Neuronal stem cell (in vitro differentiated cells): ENCODE measurements around the gene KRTAP10-6.
"Not testable (repeated sequence)": the region's sequence is repeated elsewhere in the genome, so short reads cannot be mapped to it uniquely, and the experiment has no call there.

Source experiments
- DNase-seq: peaks from one replicate; pipeline ENCODE4 v3.0.0-alpha.2; 2013; ENCODE audit warnings: low spot score
- H2AFZ ChIP-seq: one replicate; pipeline ENCODE4 v1.6.1; 2013; ENCODE audit warnings: mild to moderate bottlenecking, low read length, inconsistent platforms
- H2AK5ac ChIP-seq: 2 replicates; pipeline ENCODE4 v1.6.1; 2013; ENCODE audit warnings: low read depth, mild to moderate bottlenecking, inconsistent platforms, low read length, moderate library complexity, mixed read lengths
- H2BK120ac ChIP-seq: 2 replicates; pipeline ENCODE4 v1.6.1; 2013; ENCODE audit warnings: low read depth, mild to moderate bottlenecking, inconsistent platforms, low read length, moderate library complexity, mixed read lengths
- H2BK12ac ChIP-seq: one replicate; pipeline ENCODE4 v1.6.1; 2013; ENCODE audit warnings: low read length, inconsistent platforms
- H2BK15ac ChIP-seq: 2 replicates; pipeline ENCODE4 v1.6.1; 2013; ENCODE audit warnings: mild to moderate bottlenecking, low read length, inconsistent platforms, mixed read lengths
- H2BK5ac ChIP-seq: one replicate; pipeline ENCODE4 v1.6.1; 2013; ENCODE audit warnings: inconsistent platforms, mild to moderate bottlenecking, low read length, moderate library complexity
- H3K14ac ChIP-seq: one replicate; pipeline ENCODE4 v1.6.1; 2013; ENCODE audit warnings: low read length, inconsistent platforms
- H3K18ac ChIP-seq: 2 replicates; pipeline ENCODE4 v1.6.1; 2013; ENCODE audit warnings: low read length, inconsistent platforms
- H3K23ac ChIP-seq: 2 replicates; pipeline ENCODE4 v1.6.1; 2013; ENCODE audit warnings: low read depth, mild to moderate bottlenecking, mixed read lengths, low read length, inconsistent platforms; ENCODE audit not compliant: poor library complexity
- H3K27ac ChIP-seq: replicated peaks from 3 replicates; pipeline ENCODE4 v1.5.1; 2013; ENCODE audit warnings: low read length, inconsistent platforms
- H3K27me3 ChIP-seq, 3 experiments: 2 replicates each; pipeline ENCODE4 v1.6.1; 2013; ENCODE audit warnings: low read length in 3 of 3, mild to moderate bottlenecking in 2 of 3, inconsistent platforms in 1 of 3, low read depth in 1 of 3, mixed read lengths in 1 of 3, moderate library complexity in 1 of 3; ENCODE audit not compliant: control insufficient read depth in 3 of 3, insufficient read depth in 3 of 3
- H3K36me3 ChIP-seq, 2 donors: replicated peaks in 1 of 2; 2 replicates each; pipeline ENCODE4 v1.6.1; 2013; ENCODE audit warnings: low read length in 2 of 2; ENCODE audit not compliant: control insufficient read depth in 2 of 2, insufficient read depth in 2 of 2
- H3K4ac ChIP-seq: 2 replicates; pipeline ENCODE4 v1.6.1; 2013; ENCODE audit warnings: inconsistent platforms, mild to moderate bottlenecking, low read length, moderate library complexity
- H3K4me1 ChIP-seq, 2 donors: 1 replicate in 1 of 2; 2 replicates in 1 of 2; pipeline ENCODE4 v1.6.1; 2013; ENCODE audit warnings: low read length in 2 of 2, low read depth in 1 of 2; ENCODE audit not compliant: control insufficient read depth in 2 of 2, insufficient read depth in 1 of 2
- H3K4me2 ChIP-seq: one replicate; pipeline ENCODE4 v1.6.1; 2013; ENCODE audit warnings: mild to moderate bottlenecking, low read length, inconsistent platforms; ENCODE audit not compliant: insufficient read depth, poor library complexity, severe bottlenecking
- H3K4me3 ChIP-seq, 2 donors: 2 replicates each; pipeline ENCODE4 v1.5.1; 2013; ENCODE audit warnings: low read length in 2 of 2, mild to moderate bottlenecking in 2 of 2, inconsistent platforms in 1 of 2, moderate library complexity in 1 of 2
- H3K79me1 ChIP-seq: one replicate; pipeline ENCODE4 v1.6.1; 2013; ENCODE audit warnings: low read depth, mild to moderate bottlenecking, inconsistent platforms, low read length, moderate library complexity
- H3K9ac ChIP-seq: one replicate; pipeline ENCODE4 v1.6.1; 2013; ENCODE audit warnings: mild to moderate bottlenecking, low read depth, low read length, inconsistent platforms; ENCODE audit not compliant: poor library complexity
- H3K9me3 ChIP-seq, 2 donors: replicated peaks in 1 of 2; 2 replicates each; pipeline versions ENCODE3 to v1.6.1; 2013; ENCODE audit warnings: low read length in 2 of 2, mild to moderate bottlenecking in 2 of 2, inconsistent platforms in 1 of 2, low read depth in 1 of 2, mixed read lengths in 1 of 2, moderate library complexity in 1 of 2; ENCODE audit not compliant: control insufficient read depth in 2 of 2, insufficient read depth in 1 of 2
- H4K8ac ChIP-seq: one replicate; pipeline ENCODE4 v1.6.1; 2013; ENCODE audit warnings: low read depth, mild to moderate bottlenecking, inconsistent platforms, low read length, moderate library complexity
- H4K91ac ChIP-seq: one replicate; pipeline ENCODE4 v1.6.1; 2013; ENCODE audit warnings: low read length, low read depth, mild to moderate bottlenecking, inconsistent platforms; ENCODE audit not compliant: poor library complexity
- WGBS, 2 donors: extraction: QIAGEN DNeasy Blood & Tissue Kit; methylation state at CpG; one replicate each; pipeline ENCODE4 v1.1.7; 2013; ENCODE audit warnings: missing lambda C conversion rate in 2 of 2, mixed read lengths in 1 of 2; ENCODE audit not compliant: insufficient read length in 2 of 2, insufficient replicate concordance in 1 of 2; ENCODE audit errors: extremely low coverage in 2 of 2; 5-methylcytosine and 5-hydroxymethylcytosine counted together

The KRTAP10-6 gene

DNA sequence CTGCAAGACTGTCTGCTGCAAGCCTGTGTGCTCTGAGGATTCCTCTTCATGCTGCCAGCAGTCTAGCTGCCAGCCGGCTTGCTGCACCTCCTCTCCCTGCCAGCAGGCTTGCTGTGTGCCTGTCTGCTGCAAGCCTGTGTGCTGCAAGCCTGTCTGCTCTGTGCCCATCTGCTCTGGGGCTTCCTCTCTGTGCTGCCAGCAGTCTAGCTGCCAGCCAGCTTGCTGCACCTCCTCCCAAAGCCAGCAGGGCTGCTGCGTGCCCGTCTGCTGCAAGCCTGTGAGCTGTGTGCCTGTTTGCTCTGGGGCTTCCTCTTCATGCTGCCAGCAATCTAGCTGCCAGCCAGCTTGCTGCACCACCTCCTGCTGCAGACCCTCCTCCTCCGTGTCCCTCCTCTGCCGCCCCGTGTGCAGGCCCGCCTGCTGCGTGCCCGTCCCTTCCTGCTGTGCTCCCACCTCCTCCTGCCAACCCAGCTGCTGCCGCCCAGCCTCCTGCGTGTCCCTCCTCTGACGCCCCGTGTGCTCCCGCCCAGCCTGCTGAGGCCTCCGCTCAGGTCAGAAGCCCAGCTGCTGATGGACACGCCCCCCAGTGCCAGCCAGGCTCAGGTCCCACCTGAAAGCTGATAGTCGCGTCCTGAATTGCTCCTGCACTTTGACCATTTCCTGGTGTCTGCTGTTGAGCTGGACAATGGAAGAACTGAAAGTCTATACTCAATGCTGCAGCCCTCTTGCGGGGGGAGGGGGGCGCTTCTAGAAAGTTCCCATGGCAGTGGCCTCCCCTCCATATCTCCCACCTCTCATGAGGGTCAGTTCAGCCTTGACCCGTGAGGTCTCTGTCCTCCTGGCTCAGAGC, 17.6 kb downstream of the KRTAP10-6 start:
- Histone ChIP-seq H3K4me3 (no peak overlapping the region), H2BK15ac (no peak overlapping the region)
- DNase-seq = no peak

DNA sequence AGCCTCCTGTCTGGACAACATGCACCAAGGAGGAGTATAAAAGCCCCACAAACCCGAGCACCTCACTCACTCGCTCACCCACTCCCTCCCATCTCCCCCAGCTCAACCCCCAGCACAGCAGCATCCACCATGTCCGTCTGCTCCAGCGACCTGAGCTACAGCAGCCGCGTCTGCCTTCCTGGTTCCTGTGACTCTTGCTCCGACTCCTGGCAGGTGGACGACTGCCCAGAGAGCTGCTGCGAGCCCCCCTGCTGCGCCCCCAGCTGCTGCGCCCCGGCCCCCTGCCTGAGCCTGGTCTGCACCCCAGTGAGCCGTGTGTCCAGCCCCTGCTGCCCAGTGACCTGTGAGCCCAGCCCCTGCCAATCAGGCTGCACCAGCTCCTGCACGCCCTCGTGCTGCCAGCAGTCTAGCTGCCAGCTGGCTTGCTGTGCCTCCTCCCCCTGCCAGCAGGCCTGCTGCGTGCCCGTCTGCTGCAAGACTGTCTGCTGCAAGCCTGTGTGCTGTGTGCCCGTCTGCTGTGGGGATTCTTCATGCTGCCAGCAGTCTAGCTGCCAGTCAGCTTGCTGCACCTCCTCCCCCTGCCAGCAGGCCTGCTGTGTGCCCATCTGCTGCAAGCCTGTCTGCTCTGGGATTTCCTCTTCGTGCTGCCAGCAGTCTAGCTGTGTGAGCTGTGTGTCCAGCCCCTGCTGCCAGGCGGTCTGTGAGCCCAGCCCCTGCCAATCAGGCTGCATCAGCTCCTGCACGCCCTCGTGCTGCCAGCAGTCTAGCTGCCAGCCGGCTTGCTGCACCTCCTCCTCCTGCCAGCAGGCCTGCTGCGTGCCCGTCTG, 18.5 kb downstream of the KRTAP10-6 start, which contains the start of gene KRTAP10-4:
Gene KRTAP10-4 (plus strand): TSS at position 100 of the 827 bp plus-strand sequence. CDS start 30 bp downstream, at position 130.
- not testable (repeated sequence) for H2BK5ac ChIP-seq, H3K79me1 ChIP-seq, H3K4me2 ChIP-seq, H3K4me1 ChIP-seq, H3K36me3 ChIP-seq, H3K4me3 ChIP-seq, H2AFZ ChIP-seq, DNase-seq, H4K91ac ChIP-seq, H3K4ac ChIP-seq, H2BK120ac ChIP-seq, H3K27ac ChIP-seq, H3K27me3 ChIP-seq
- H2BK15ac ChIP-seq = peak within 1 kb of the TSS; percentile 45
- H3K14ac ChIP-seq = peak within 1 kb of the TSS; percentile 94
- H2AK5ac ChIP-seq = peak within 1 kb of the TSS; percentile 82
- no CpG with 5 or more reads among the region's 25 CpGs for WGBS, 2 donors
- H4K8ac ChIP-seq = peak within 1 kb of the TSS; percentile 32
- peak within 1 kb of the TSS; percentile 82 for H2BK12ac ChIP-seq
- H3K9ac ChIP-seq = peak within 1 kb of the TSS; percentile 70
- H3K23ac ChIP-seq = peak within 1 kb of the TSS; percentile 80
- peaks cover 13% of the 10 kb centered on the region in 2 donors for H3K9me3 ChIP-seq
- peak within 1 kb of the TSS; percentile 67 for H3K18ac ChIP-seq

More for the DNA sequence above, 17.6 kb downstream of the KRTAP10-6 start:
- H3K4me1 ChIP-seq = peaks cover 0 to 5% of the 10 kb centered on the region in 2 donors
- no peak overlapping the region for H2BK120ac ChIP-seq
- peak overlapping the region; percentile 22 for H2BK12ac ChIP-seq
- no peaks in the 10 kb centered on the region for H3K27me3 ChIP-seq
- no CpG with 5 or more reads among the region's 21 CpGs for WGBS, 2 donors
- no peak overlapping the region for H3K27ac ChIP-seq
- no peak overlapping the region for H4K8ac ChIP-seq
- peak overlapping the region; percentile 94 for H3K14ac ChIP-seq
- no peaks in the 10 kb centered on the region for H3K79me1 ChIP-seq
- H3K9ac ChIP-seq = peak overlapping the region; percentile 70
- peaks cover 13% of the 10 kb centered on the region in 2 donors for H3K9me3 ChIP-seq
- no peaks in the 10 kb centered on the region for H3K36me3 ChIP-seq
- peak overlapping the region; percentile 80 for H3K23ac ChIP-seq
- H3K4ac ChIP-seq = no peak overlapping the region
- no peak overlapping the region for H2AK5ac ChIP-seq
- no peak overlapping the region for H2BK5ac ChIP-seq
- no peak overlapping the region for H4K91ac ChIP-seq
- peak overlapping the region; percentile 59 for H3K18ac ChIP-seq
- no peak overlapping the region for H3K4me2 ChIP-seq
- no peak overlapping the region for H2AFZ ChIP-seq

DNA sequence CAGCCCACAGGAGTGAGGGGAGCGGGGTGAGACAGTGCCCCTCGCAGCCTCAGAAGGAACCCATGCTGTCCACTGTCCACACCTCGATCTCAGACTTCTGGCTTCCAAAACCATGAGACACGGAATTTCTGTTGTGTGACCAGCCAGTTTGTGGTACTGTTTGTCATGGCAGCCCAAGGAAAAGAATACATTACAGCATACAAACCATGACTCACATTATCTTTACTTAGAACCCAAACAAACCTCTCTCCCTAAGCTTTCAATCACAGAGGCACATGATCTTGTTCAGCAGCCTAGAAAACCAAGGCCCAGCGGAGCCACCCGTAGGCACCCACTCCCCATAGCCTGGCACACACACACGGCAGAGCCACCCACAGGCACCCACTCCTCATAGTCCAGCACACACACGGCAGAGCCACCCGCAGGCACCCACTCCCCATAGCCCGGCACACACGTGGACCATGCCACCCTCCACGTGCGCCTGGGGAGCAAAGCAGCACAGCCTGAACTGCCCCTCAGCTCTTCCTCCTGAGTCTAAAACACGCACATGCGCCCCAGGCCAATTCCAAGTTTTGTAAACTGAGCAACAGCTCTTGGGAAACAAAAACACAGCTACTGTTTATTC, 19.2 kb downstream of the KRTAP10-6 start:
- Histone ChIP-seq H3K4me3 (no peak overlapping the region), H2BK120ac (no peak overlapping the region), H4K8ac (peak overlapping the region; percentile 32), H3K27me3 (no peaks in the 10 kb centered on the region), H2BK5ac (no peak overlapping the region), H4K91ac (no peak overlapping the region), H2AK5ac (peak overlapping the region; percentile 82), H3K4me1 (peaks cover 0 to 5% of the 10 kb centered on the region in 2 donors), H3K9me3 (peaks cover 12 to 13% of the 10 kb centered on the region in 2 donors), H3K27ac (no peak overlapping the region), H3K36me3 (no peaks in the 10 kb centered on the region), H3K9ac (no peak overlapping the region), H2BK15ac (peak overlapping the region; percentile 45), H3K4me2 (no peak overlapping the region), H3K18ac (peak overlapping the region; percentile 46), H3K79me1 (no peaks in the 10 kb centered on the region), H2AFZ (no peak overlapping the region), H2BK12ac (peak overlapping the region; percentile 82), H3K14ac (no peak overlapping the region), H3K23ac (peak overlapping the region; percentile 22), H3K4ac (no peak overlapping the region)
- DNase-seq = no peak
- no CpG with 5 or more reads among the region's 15 CpGs for WGBS, 2 donors
